SH-SY5Y (cell line): ENCODE results near the gene ZDHHC21.

Experiments
- GATA2 ChIP-seq: IDR thresholded peaks from 2 replicates; pipeline ENCODE4 v1.6.1; 2011; ENCODE audit warnings: mild to moderate bottlenecking, low read depth, low read length
- GATA3 ChIP-seq: IDR thresholded peaks from 2 replicates; pipeline ENCODE4 v1.6.1; 2011; ENCODE audit warnings: low read depth, mild to moderate bottlenecking, low read length, moderate library complexity

- TF ChIP-seq GATA2 = no peak
- TF ChIP-seq GATA3 = no peak
These were observed 29.3 kb upstream of the ZDHHC21 start, which contains the start of gene CER1 for GRCh38 chr9:14722391-14723035.
